IMR-90 (cell line): ENCODE data around the gene GABRE. TPM values are rescaled to one million over a fixed set of nuclear protein-coding genes. Genes with fewer than 3 reads are reported as not detected.

Experiments
- ATAC-seq: fragments of 200-7000 bp; cut with Tn5 transposase; 2 replicates; pipeline ENCODE4 v1.9.1; 2020; ENCODE audit warnings: low read depth, mild to moderate bottlenecking, moderate library complexity
- BruUV-seq: library from RNA; stranded (reverse); fragments of 400-500 nt; replicated peaks from 2 replicates; lab custom pipeline; 2021; lab: Mats Ljungman, UMichigan
- CTCF ChIA-PET: fragments of 300-600 bp; formaldehyde crosslinking; extraction: SDS; loops from one replicate; lab custom pipeline; 2021; ENCODE audit warnings: antibody characterized with exemption; lab: Yijun Ruan, JAX
- POLR2A ChIA-PET: fragments of 300-600 bp; sonication (Branson Sonifier 250); formaldehyde crosslinking; loops from one replicate; lab custom pipeline; 2022; ENCODE audit warnings: antibody characterized with exemption; ENCODE audit not compliant: unreplicated experiment; lab: Charles Lee
- DNase-seq: peaks from one replicate; pipeline ENCODE4 v3.0.0; 2013
- H2AFZ ChIP-seq: replicated peaks from 2 replicates; pipeline ENCODE3; 2013; ENCODE audit warnings: low read length, mild to moderate bottlenecking; ENCODE audit not compliant: poor library complexity
- H2AK5ac ChIP-seq: 2 replicates; pipeline ENCODE4 v1.6.1; 2013; ENCODE audit warnings: low read depth, low read length, inconsistent platforms
- H2AK9ac ChIP-seq: replicated peaks from 2 replicates; pipeline ENCODE3; 2013; ENCODE audit warnings: mild to moderate bottlenecking, low read depth, low read length, moderate library complexity; ENCODE audit not compliant: poor library complexity
- H2BK120ac ChIP-seq: 2 replicates; pipeline ENCODE4 v1.6.1; 2013; ENCODE audit warnings: low read depth, low read length, inconsistent platforms
- H2BK15ac ChIP-seq: 3 replicates; pipeline ENCODE4 v1.6.1; 2013; ENCODE audit warnings: low read depth, low read length, inconsistent platforms
- H2BK20ac ChIP-seq: 2 replicates; pipeline ENCODE4 v1.6.1; 2013; ENCODE audit warnings: low read depth, mild to moderate bottlenecking, inconsistent platforms, low read length, moderate library complexity
- H2BK5ac ChIP-seq: 2 replicates; pipeline ENCODE4 v1.6.1; 2013; ENCODE audit warnings: mild to moderate bottlenecking, low read depth, low read length, inconsistent platforms; ENCODE audit not compliant: poor library complexity, severe bottlenecking
- H3K14ac ChIP-seq: replicated peaks from 2 replicates; pipeline ENCODE4 v1.6.1; 2013; ENCODE audit warnings: low read depth, low read length, inconsistent platforms
- H3K18ac ChIP-seq: 2 replicates; pipeline ENCODE4 v1.6.1; 2013; ENCODE audit warnings: low read depth, low read length, control low read depth
- H3K23ac ChIP-seq: 2 replicates; pipeline ENCODE4 v1.6.1; 2013; ENCODE audit warnings: low read depth, low read length, inconsistent platforms
- H3K27ac ChIP-seq: 2 replicates; pipeline ENCODE4 v1.5.1; 2013; ENCODE audit warnings: mild to moderate bottlenecking, control low read depth, low read length; ENCODE audit not compliant: insufficient read depth
- H3K27me3 ChIP-seq: 2 replicates; pipeline ENCODE4 v1.6.1; 2013; ENCODE audit warnings: low read length; ENCODE audit not compliant: control insufficient read depth, insufficient read depth
- H3K36me3 ChIP-seq: 2 replicates; pipeline ENCODE4 v1.6.1; 2013; ENCODE audit warnings: low read length, mixed read lengths; ENCODE audit not compliant: control insufficient read depth, insufficient read depth
- H3K4ac ChIP-seq: 2 replicates; pipeline ENCODE4 v1.6.1; 2013; ENCODE audit warnings: low read depth, low read length, inconsistent platforms
- H3K4me1 ChIP-seq: 2 replicates; pipeline ENCODE4 v1.6.1; 2013; ENCODE audit warnings: low read length, mixed read lengths; ENCODE audit not compliant: control insufficient read depth, insufficient read depth
- H3K4me2 ChIP-seq: 2 replicates; pipeline ENCODE4 v1.6.1; 2013; ENCODE audit warnings: low read depth, mild to moderate bottlenecking, control low read depth, low read length, moderate library complexity
- H3K4me3 ChIP-seq: 2 replicates; pipeline ENCODE4 v1.5.1; 2013; ENCODE audit warnings: low read depth, mild to moderate bottlenecking, control low read depth, low read length, moderate library complexity; ENCODE audit not compliant: insufficient read depth
- H3K56ac ChIP-seq: 2 replicates; pipeline ENCODE4 v1.6.1; 2013; ENCODE audit warnings: low read length, inconsistent platforms; ENCODE audit not compliant: insufficient read depth; ENCODE audit errors: extremely low read depth
- H3K79me1 ChIP-seq, 2 experiments: 2 replicates each; pipeline ENCODE4 v1.6.1; 2013; ENCODE audit warnings: low read length in 2 of 2, inconsistent platforms in 1 of 2, low read depth in 1 of 2
- H3K9ac ChIP-seq: 2 replicates; pipeline ENCODE4 v1.6.1; 2013; ENCODE audit warnings: low read depth, low read length, control low read depth
- H3K9me1 ChIP-seq: 2 replicates; pipeline ENCODE4 v1.6.1; 2013; ENCODE audit warnings: low read length, inconsistent platforms; ENCODE audit not compliant: insufficient read depth
- H3K9me3 ChIP-seq: 2 replicates; pipeline ENCODE4 v1.6.1; 2013; ENCODE audit warnings: low read length; ENCODE audit not compliant: control insufficient read depth, insufficient read depth
- H4K20me1 ChIP-seq: 2 replicates; pipeline ENCODE4 v1.6.1; 2013; ENCODE audit warnings: low read length, inconsistent platforms; ENCODE audit not compliant: insufficient read depth
- H4K5ac ChIP-seq: 2 replicates; pipeline ENCODE4 v1.6.1; 2013; ENCODE audit warnings: mild to moderate bottlenecking, low read depth, low read length, control low read depth
- H4K8ac ChIP-seq, 2 experiments: 2 replicates each; pipeline ENCODE4 v1.6.1; 2013; ENCODE audit warnings: low read depth in 2 of 2, low read length in 2 of 2, control low read depth in 1 of 2, inconsistent platforms in 1 of 2
- H4K91ac ChIP-seq: 2 replicates; pipeline ENCODE4 v1.6.1; 2013; ENCODE audit warnings: low read depth, low read length, inconsistent platforms; ENCODE audit not compliant: insufficient read depth
- BHLHE40 ChIP-seq: fragments of 150-350 bp; IDR thresholded peaks from 2 replicates; pipeline ENCODE4 v1.6.1; 2016; ENCODE audit warnings: mild to moderate bottlenecking, low read depth, low read length
- CEBPB ChIP-seq: IDR thresholded peaks from 2 replicates; pipeline ENCODE4 v1.6.1; 2012; ENCODE audit warnings: low read depth, low read length, improper control_type of control experiment
- MAFK ChIP-seq: IDR thresholded peaks from 2 replicates; pipeline ENCODE4 v1.6.1; 2012; ENCODE audit warnings: low read depth, low read length, improper control_type of control experiment
- MAZ ChIP-seq: IDR thresholded peaks from 2 replicates; pipeline ENCODE4 v1.6.1; 2012; ENCODE audit warnings: low read depth, mild to moderate bottlenecking, low read length, improper control_type of control experiment, moderate library complexity, borderline replicate concordance
- MXI1 ChIP-seq: IDR thresholded peaks from 2 replicates; pipeline ENCODE4 v1.6.1; 2012; ENCODE audit warnings: low read depth, mild to moderate bottlenecking, low read length, moderate library complexity, borderline replicate concordance
- NFE2L2 ChIP-seq: fragments of 150-350 bp; IDR thresholded peaks from 2 replicates; pipeline ENCODE4 v1.6.1; 2016; ENCODE audit warnings: low read depth, mild to moderate bottlenecking, low read length
- POLR2A ChIP-seq: IDR thresholded peaks from 2 replicates; pipeline ENCODE4 v1.6.1; 2012; ENCODE audit warnings: mild to moderate bottlenecking, low read depth, low read length
- RFX5 ChIP-seq: IDR thresholded peaks from 2 replicates; pipeline ENCODE4 v1.8.0; 2012; ENCODE audit warnings: low read depth, mild to moderate bottlenecking, low read length, moderate library complexity
- SMC3 ChIP-seq: fragments of 150-350 bp; IDR thresholded peaks from 2 replicates; pipeline ENCODE4 v1.6.1; 2016; ENCODE audit warnings: low read depth, mild to moderate bottlenecking, antibody characterized with exemption, low read length, moderate library complexity
- WGBS, 2 experiments: methylation state at CpG; one replicate each; pipeline versions ENCODE4 v1.1.5 to v1.1.7; 2013; ENCODE audit warnings: missing lambda C conversion rate in 2 of 2; ENCODE audit not compliant: insufficient read length in 1 of 2; ENCODE audit errors: extremely low coverage in 2 of 2; 5-methylcytosine and 5-hydroxymethylcytosine counted together
- dilution Hi-C: fragments of 300-500 bp; cut with HindIII; formaldehyde crosslinking; loops from one replicate; pipeline ENCODE4 v1.14.3; 2018; ENCODE audit warnings: low sequenced_read_pairs; ENCODE audit not compliant: unreplicated experiment
- in situ Hi-C: fragments of 300-500 bp; cut with MboI; formaldehyde crosslinking; loops from 3 replicates; pipeline ENCODE4 v1.14.3; 2019; ENCODE audit warnings: low sequenced_read_pairs, inconsistent platforms, mixed read lengths
- intact Hi-C: fragments of 100-400 bp; cut with micrococcal nuclease; formaldehyde crosslinking; loops from 2 replicates; pipeline ENCODE4 v1.10.0; 2022
- polyA plus RNA-seq, 3 experiments: library from polyadenylated mRNA; depleted of rRNA; stranded (reverse); fragments of >200 nt; gene quantifications; 2 replicates each; pipeline ENCODE4 v1.2.3, GENCODE V29; 2012; ENCODE audit warnings: low replicate concordance in 1 of 3
- total RNA-seq: library from RNA; depleted of rRNA; stranded (reverse); fragments of >200 nt; gene quantifications from 2 replicates; pipeline ENCODE4 v1.2.3, GENCODE V29; 2012
- TF ChIP-seq, protein P1 (sequence below): fragments of 150-350 bp; IDR thresholded peaks from 2 replicates; pipeline ENCODE4 v1.6.1; 2016; ENCODE audit warnings: low read depth, mild to moderate bottlenecking, low read length, moderate library complexity, borderline replicate concordance
- TF ChIP-seq, protein P2 (sequence below): conservative IDR thresholded peaks from 2 replicates; pipeline ENCODE4 v1.5.1; 2012; ENCODE audit warnings: mild to moderate bottlenecking, low read depth, low read length, improper control_type of control experiment
- TF ChIP-seq, protein P3 (sequence below): fragments of 150-350 bp; IDR thresholded peaks from 2 replicates; pipeline ENCODE4 v1.6.1; 2017; ENCODE audit warnings: mild to moderate bottlenecking, antibody characterized with exemption, low read length, low read depth

Gene GABRE
- total and polyA plus RNA-seq, 2 of the 4 experiments (the other 2 are of a cell fraction): 1.3 to 1.6 TPM

DNA sequence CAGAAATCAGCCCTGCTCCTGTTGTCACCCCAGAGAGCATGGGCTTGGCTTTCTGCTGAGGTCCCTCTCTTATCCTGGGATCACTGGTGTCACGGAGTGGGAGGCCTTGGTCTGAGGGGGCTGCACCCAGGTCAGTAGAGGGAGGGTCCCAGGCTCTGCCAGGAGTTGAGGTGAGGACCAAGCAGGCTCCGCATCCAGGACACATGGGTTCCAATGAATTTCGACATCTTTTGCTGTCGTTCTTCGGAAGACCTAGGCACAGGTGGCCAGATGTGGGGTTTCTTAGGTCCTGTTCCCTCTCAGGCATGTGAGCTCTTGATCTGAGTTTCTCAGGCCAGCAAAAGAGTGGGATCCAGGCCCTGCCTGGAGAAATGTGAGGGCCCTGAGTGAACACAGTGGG is 51.8 kb downstream of the GABRE start:
- H3K27ac ChIP-seq: no peak overlapping the region
- in situ Hi-C loops (no loop called here), intact Hi-C loops (no loop called here), dilution Hi-C loops (no loop called here)
- H2BK20ac ChIP-seq: no peak overlapping the region
- H4K20me1 ChIP-seq: no peaks in the 10 kb centered on the region
- no peak overlapping the region for H3K9ac ChIP-seq
- no TSS peak for BruUV-seq
- TF ChIP-seq MXI1 (no peak), NFE2L2 (no peak), SMC3 (no peak), MAZ (no peak), CEBPB (no peak), MAFK (no peak), POLR2A (no peak), BHLHE40 (no peak), RFX5 (no peak)
- TF ChIP-seq, protein P1, sequence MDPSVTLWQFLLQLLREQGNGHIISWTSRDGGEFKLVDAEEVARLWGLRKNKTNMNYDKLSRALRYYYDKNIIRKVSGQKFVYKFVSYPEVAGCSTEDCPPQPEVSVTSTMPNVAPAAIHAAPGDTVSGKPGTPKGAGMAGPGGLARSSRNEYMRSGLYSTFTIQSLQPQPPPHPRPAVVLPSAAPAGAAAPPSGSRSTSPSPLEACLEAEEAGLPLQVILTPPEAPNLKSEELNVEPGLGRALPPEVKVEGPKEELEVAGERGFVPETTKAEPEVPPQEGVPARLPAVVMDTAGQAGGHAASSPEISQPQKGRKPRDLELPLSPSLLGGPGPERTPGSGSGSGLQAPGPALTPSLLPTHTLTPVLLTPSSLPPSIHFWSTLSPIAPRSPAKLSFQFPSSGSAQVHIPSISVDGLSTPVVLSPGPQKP: no peak
- TF ChIP-seq, protein P2, sequence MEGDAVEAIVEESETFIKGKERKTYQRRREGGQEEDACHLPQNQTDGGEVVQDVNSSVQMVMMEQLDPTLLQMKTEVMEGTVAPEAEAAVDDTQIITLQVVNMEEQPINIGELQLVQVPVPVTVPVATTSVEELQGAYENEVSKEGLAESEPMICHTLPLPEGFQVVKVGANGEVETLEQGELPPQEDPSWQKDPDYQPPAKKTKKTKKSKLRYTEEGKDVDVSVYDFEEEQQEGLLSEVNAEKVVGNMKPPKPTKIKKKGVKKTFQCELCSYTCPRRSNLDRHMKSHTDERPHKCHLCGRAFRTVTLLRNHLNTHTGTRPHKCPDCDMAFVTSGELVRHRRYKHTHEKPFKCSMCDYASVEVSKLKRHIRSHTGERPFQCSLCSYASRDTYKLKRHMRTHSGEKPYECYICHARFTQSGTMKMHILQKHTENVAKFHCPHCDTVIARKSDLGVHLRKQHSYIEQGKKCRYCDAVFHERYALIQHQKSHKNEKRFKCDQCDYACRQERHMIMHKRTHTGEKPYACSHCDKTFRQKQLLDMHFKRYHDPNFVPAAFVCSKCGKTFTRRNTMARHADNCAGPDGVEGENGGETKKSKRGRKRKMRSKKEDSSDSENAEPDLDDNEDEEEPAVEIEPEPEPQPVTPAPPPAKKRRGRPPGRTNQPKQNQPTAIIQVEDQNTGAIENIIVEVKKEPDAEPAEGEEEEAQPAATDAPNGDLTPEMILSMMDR: no peak
- TF ChIP-seq, protein P3, sequence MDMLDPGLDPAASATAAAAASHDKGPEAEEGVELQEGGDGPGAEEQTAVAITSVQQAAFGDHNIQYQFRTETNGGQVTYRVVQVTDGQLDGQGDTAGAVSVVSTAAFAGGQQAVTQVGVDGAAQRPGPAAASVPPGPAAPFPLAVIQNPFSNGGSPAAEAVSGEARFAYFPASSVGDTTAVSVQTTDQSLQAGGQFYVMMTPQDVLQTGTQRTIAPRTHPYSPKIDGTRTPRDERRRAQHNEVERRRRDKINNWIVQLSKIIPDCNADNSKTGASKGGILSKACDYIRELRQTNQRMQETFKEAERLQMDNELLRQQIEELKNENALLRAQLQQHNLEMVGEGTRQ: no peak
- DNase-seq: no peak
- H3K4ac ChIP-seq: no peak overlapping the region
- no peak overlapping the region for H3K4me3 ChIP-seq
- no peak overlapping the region for H3K18ac ChIP-seq
- no peak overlapping the region for H3K14ac ChIP-seq
- ChIA-PET POLR2A (no interaction called here), CTCF (no interaction called here)
- H2AK5ac ChIP-seq: no peak overlapping the region
- no peak overlapping the region for H3K56ac ChIP-seq
- no peak overlapping the region for H4K5ac ChIP-seq
- no peak overlapping the region for H2BK120ac ChIP-seq
- peaks cover 21% of the 10 kb centered on the region; the same call in 1 of the 2 replicates for H3K9me3 ChIP-seq
- no peak overlapping the region for H2BK5ac ChIP-seq
- no peak for ATAC-seq
- H3K4me2 ChIP-seq: no peak overlapping the region
- no peak overlapping the region for H4K91ac ChIP-seq
- WGBS, 2 experiments: 0% methylated on average over 1 of the region's 5 CpGs; no CpG with 5 or more reads in 1 of the 2 experiments
- H3K4me1 ChIP-seq: no peaks in the 10 kb centered on the region
- no peak overlapping the region for H2BK15ac ChIP-seq
- no peak overlapping the region for H4K8ac ChIP-seq
- no peaks in the 10 kb centered on the region for H3K79me1 ChIP-seq
- H2AFZ ChIP-seq: no peak overlapping the region
- no peaks in the 10 kb centered on the region for H3K36me3 ChIP-seq
- no peak overlapping the region for H3K23ac ChIP-seq
- no peaks in the 10 kb centered on the region for H3K9me1 ChIP-seq
- H3K27me3 ChIP-seq: no peaks in the 10 kb centered on the region
- no peak overlapping the region for H2AK9ac ChIP-seq
